T-cell (primary cell): ENCODE measurements around the gene DOCK11. TPM values are rescaled to one million over a fixed set of nuclear protein-coding genes. Genes with fewer than 3 reads are reported as not detected.

Source experiments
- ATAC-seq, 4 experiments: fragments of 200-7000 bp in 3 of 4; fragments of 150-1000 bp in 1 of 4; cut with Tn5 transposase; replicated peaks in 1 of 4; 1 replicate in 3 of 4; 2 replicates in 1 of 4; pipeline ENCODE4 v1.10.0; 2021; ENCODE audit warnings: moderate library complexity in 3 of 4, mild to moderate bottlenecking in 2 of 4, moderate number of reproducible peaks in 1 of 4
- CTCF ChIA-PET, 2 donors: fragments of 300-600 bp; sonication (Branson Sonifier 250); formaldehyde crosslinking; loops; one replicate each; lab custom pipeline; 2022; ENCODE audit warnings: antibody characterized with exemption in 2 of 2; lab: Charles Lee
- POLR2A ChIA-PET, 2 donors: fragments of 300-600 bp; sonication (Branson Sonifier 250); formaldehyde crosslinking; loops; one replicate each; lab custom pipeline; 2022; ENCODE audit warnings: antibody characterized with exemption in 2 of 2; lab: Charles Lee
- DNase-seq, 35 experiments: peaks; one replicate each; pipeline versions ENCODE4 v3.0.0 to v3.0.0-alpha.2; 2013 to 2023
- H3K27ac ChIP-seq: one replicate; pipeline ENCODE4 v1.5.1; 2013; ENCODE audit warnings: low read length
- H3K27me3 ChIP-seq, 2 experiments: replicated peaks in 1 of 2; 1 replicate in 1 of 2; 2 replicates in 1 of 2; pipeline versions ENCODE4 v1.6.1 to v1.7.0; 2013; ENCODE audit warnings: low read length in 1 of 2, mixed read lengths in 1 of 2; ENCODE audit not compliant: control insufficient read depth in 2 of 2, insufficient read depth in 2 of 2; ENCODE audit errors: extremely low read depth in 1 of 2
- H3K36me3 ChIP-seq, 2 donors: 1 replicate in 1 of 2; 2 replicates in 1 of 2; pipeline versions ENCODE4 v1.6.1 to v1.7.0; 2013; ENCODE audit warnings: low read length in 1 of 2; ENCODE audit not compliant: control insufficient read depth in 2 of 2, insufficient read depth in 1 of 2; ENCODE audit errors: extremely low read depth in 1 of 2
- H3K4me1 ChIP-seq, 2 experiments: 1 replicate in 1 of 2; 2 replicates in 1 of 2; pipeline versions ENCODE4 v1.6.1 to v1.7.0; 2013; ENCODE audit warnings: low read length in 2 of 2, mixed read lengths in 1 of 2; ENCODE audit not compliant: insufficient read depth in 2 of 2, control insufficient read depth in 1 of 2; ENCODE audit errors: extremely low read depth in 1 of 2
- H3K4me3 ChIP-seq, 2 donors: 1 replicate in 1 of 2; 2 replicates in 1 of 2; pipeline versions ENCODE4 v1.5.1 to v1.7.0; 2013; ENCODE audit warnings: mild to moderate bottlenecking in 2 of 2, low read length in 1 of 2, moderate library complexity in 1 of 2; ENCODE audit not compliant: control insufficient read depth in 1 of 2; ENCODE audit errors: extremely low read depth in 1 of 2
- H3K9me3 ChIP-seq: 2 replicates; pipeline ENCODE4 v1.7.0; 2013
- H3K27ac Mint-ChIP-seq, 2 donors: one replicate each; pipeline ENCODE4 v1.8.0; 2020 to 2021; ENCODE audit warnings: mild to moderate bottlenecking in 2 of 2, mixed read lengths in 2 of 2
- H3K27me3 Mint-ChIP-seq, 2 donors: one replicate each; pipeline ENCODE4 v1.8.0; 2021 to 2022; ENCODE audit warnings: mixed read lengths in 2 of 2
- H3K36me3 Mint-ChIP-seq: one replicate; pipeline ENCODE4 v1.8.0; 2021; ENCODE audit warnings: mixed read lengths
- H3K4me1 Mint-ChIP-seq, 3 donors: one replicate each; pipeline ENCODE4 v1.8.0; 2020 to 2022; ENCODE audit warnings: mixed read lengths in 3 of 3, mild to moderate bottlenecking in 1 of 3
- H3K4me3 Mint-ChIP-seq, 3 donors: one replicate each; pipeline ENCODE4 v1.8.0; 2020 to 2022; ENCODE audit warnings: mild to moderate bottlenecking in 3 of 3, mixed read lengths in 3 of 3, moderate library complexity in 3 of 3
- H3K9me3 Mint-ChIP-seq, 3 donors: one replicate each; pipeline ENCODE4 v1.8.0; 2020 to 2022; ENCODE audit warnings: mixed read lengths in 3 of 3
- WGBS: methylation state at CpG from one replicate; pipeline ENCODE4 v1.1.5; 2013; ENCODE audit warnings: missing lambda C conversion rate; ENCODE audit not compliant: insufficient coverage; 5-methylcytosine and 5-hydroxymethylcytosine counted together
- total RNA-seq, 35 experiments: library from RNA in 6 of 35; stranded (reverse) in 6 of 35; fragments of 120-200 nt in 1 of 35; gene quantifications; one replicate each; pipeline versions ENCODE4 v1.2.1 to v1.2.4 and lab custom pipeline; 2013 to 2026

DOCK11 gene
- total RNA-seq, 5 donors from 2014 or later (not counting 1 experiment from before 2014, with no cell fraction given) = 90.7 to 102 (median 94.5) TPM

DNA sequence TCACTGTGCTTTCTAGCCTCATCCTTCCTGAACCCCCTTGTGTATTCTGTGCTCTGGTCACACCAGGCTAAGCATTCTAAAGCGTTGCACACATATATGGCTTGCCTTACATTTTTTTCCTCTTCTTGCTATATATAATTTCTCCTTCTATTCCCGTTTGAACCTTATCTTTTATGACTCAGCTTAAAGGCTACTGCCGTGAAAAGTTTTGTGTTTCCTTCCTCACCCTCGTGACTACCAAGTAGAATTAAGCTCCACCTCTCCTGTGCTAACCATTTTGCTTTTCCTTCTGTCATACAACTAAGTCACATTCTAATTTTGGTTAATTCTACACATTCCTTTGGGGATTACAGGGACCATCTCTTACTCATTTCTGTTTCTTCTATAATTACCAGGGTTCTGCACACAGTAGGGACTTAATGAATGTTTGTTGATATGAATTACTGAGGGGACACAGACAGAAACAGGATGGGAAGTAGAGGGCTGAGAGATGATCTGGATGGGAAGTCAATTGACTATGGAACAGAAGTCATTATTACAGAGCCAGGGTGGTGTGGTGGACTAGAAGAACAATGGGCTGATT lies 67.1 kb downstream of the DOCK11 start:
- Mint-ChIP-seq H3K4me1 (peaks cover 6 to 32% (median 13%) of the 10 kb centered on the region in 3 donors), H3K9me3 (no peaks in the 10 kb centered on the region), H3K27ac (peak overlapping the region; percentile 23 to 78), H3K27me3 (no peaks in the 10 kb centered on the region), H3K36me3 (peaks cover 21% of the 10 kb centered on the region), H3K4me3 (no peak overlapping the region)
- Histone ChIP-seq H3K27me3 (no peaks in the 10 kb centered on the region), H3K4me1 (no peaks in the 10 kb centered on the region), H3K36me3 (peaks cover 0 to 55% of the 10 kb centered on the region in 2 donors), H3K4me3 (no peak overlapping the region), H3K9me3 (no peaks in the 10 kb centered on the region), H3K27ac (no peak overlapping the region)
- ATAC-seq (peak in 1 of 4 experiments; percentile 20), DNase-seq (no peak)
- ChIA-PET POLR2A (interaction anchor here in 1 of 2 donors (0.6 kb wide), 1 partner anchor 34 kb away, joined by 3 read pairs; no protein-coding TSS in a partner anchor), CTCF (interaction anchor here (0.6 to 0.7 kb wide), 2 partner anchors 103 to 271 kb away, joined by 3 to 7 read pairs; no protein-coding TSS in a partner anchor)
- 52% methylated on average over 3 of the region's 4 CpGs for WGBS

DNA sequence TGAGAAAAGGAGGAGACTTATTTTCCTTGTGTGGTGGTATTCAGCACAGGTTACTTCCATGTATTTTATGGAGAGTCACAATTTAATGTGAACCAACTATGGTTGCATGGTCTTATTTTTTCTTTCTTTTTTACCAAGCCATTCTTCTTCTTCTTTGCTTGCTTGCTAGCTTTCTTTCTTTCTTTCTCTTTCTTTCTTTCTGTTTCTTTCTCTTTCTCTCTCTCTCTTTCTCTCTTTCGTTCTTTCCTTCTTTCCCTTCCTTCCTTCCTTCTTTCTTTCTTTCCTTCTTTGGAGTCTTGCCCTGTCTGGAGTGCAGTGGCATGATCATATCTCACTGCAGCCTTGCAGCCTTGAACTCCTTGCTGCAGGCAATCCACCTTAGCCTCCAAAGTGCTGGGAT lies 68.9 kb downstream of the DOCK11 start:
- CTCF ChIA-PET = no interaction called here
- H3K4me3 Mint-ChIP-seq = no peak overlapping the region
- no peaks in the 10 kb centered on the region for H3K9me3 Mint-ChIP-seq
- H3K4me3 ChIP-seq = no peak overlapping the region
- WGBS = no CpG with 5 or more reads among the region's 1 CpG
- POLR2A ChIA-PET = no interaction called here
- peaks cover 0 to 54% of the 10 kb centered on the region in 2 donors for H3K36me3 ChIP-seq
- no peak for DNase-seq
- H3K27ac ChIP-seq = no peak overlapping the region
- peaks cover 26% of the 10 kb centered on the region for H3K36me3 Mint-ChIP-seq
- peaks cover 6 to 29% (median 9%) of the 10 kb centered on the region in 3 donors for H3K4me1 Mint-ChIP-seq
- H3K27me3 Mint-ChIP-seq = no peaks in the 10 kb centered on the region
- H3K4me1 ChIP-seq = no peaks in the 10 kb centered on the region
- H3K27ac Mint-ChIP-seq = peak overlapping the region; percentile 36 to 71
- H3K9me3 ChIP-seq = no peaks in the 10 kb centered on the region
- ATAC-seq = no peak
- no peaks in the 10 kb centered on the region for H3K27me3 ChIP-seq

DNA sequence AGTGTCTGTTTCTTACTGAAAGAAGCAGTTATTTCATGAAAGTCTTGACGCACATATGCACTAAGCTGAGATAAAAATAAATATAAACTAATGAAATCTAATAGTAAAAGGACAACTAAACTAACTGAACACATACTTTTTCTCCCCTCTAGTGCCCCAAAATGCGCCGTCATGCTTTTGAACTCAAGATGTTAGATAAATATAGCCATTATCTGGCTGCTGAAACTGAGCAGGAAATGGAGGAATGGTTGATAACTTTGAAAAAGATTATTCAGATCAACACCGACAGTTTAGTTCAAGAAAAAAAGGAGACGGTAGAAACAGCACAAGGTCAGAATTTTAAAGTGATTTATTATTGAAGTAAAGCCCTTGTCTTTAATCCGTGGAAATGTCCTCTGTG lies 70.2 kb downstream of the DOCK11 start:
- H3K27me3 Mint-ChIP-seq = no peaks in the 10 kb centered on the region
- peaks cover 6 to 26% (median 9%) of the 10 kb centered on the region in 3 donors for H3K4me1 Mint-ChIP-seq
- H3K27ac ChIP-seq = no peak overlapping the region
- ChIA-PET CTCF (no interaction called here), POLR2A (no interaction called here)
- 63% methylated on average over 2 of the region's 6 CpGs for WGBS
- H3K9me3 ChIP-seq = no peaks in the 10 kb centered on the region
- peak overlapping the region; percentile 15 to 49 for H3K27ac Mint-ChIP-seq
- peaks cover 36% of the 10 kb centered on the region for H3K36me3 Mint-ChIP-seq
- no peaks in the 10 kb centered on the region for H3K9me3 Mint-ChIP-seq
- no peak for ATAC-seq
- H3K4me3 Mint-ChIP-seq = no peak overlapping the region
- DNase-seq = no peak
- no peaks in the 10 kb centered on the region for H3K27me3 ChIP-seq
- no peaks in the 10 kb centered on the region for H3K4me1 ChIP-seq
- peaks cover 0 to 58% of the 10 kb centered on the region in 2 donors for H3K36me3 ChIP-seq
- no peak overlapping the region for H3K4me3 ChIP-seq

DNA sequence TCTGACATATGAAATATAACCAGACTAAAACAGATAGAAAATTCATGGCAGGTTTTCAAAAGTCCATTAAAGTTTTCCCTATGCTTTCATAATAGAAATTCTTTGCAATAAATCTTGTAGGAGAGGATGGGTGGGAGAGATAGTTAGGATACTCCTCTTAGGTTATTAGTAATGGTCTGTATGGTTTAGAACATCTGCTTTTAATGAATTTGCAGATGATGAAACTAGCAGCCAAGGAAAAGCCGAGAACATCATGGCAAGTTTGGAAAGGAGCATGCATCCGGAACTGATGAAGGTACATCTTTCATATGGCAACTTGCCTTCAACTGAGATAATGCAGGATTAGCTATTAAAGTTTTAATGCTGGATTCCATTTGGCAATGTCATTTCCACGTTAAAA lies 70.7 kb downstream of the DOCK11 start:
- CTCF ChIA-PET = no interaction called here
- H3K9me3 Mint-ChIP-seq = no peaks in the 10 kb centered on the region

DNA sequence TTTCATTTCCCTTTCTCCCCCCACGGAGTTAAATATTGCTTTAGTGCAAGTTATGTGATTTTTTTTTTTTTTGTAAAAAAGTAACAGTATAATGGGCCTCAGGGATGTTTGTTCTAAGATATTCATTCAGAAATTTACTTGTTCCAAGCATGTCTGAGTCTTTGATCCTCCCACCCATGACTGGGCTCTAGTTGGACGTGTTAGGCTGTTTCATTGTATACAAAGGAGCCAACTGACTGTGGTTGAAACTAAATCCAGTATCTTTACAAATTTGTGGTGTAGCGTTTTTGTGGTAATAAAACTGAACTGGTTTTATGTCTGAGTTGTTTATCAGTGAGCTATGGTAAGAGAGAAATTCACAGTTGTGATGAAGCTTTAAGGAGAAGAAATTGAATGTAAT lies 74.1 kb downstream of the DOCK11 start:
- Mint-ChIP-seq H3K4me1 (peaks cover 0 to 12% (median 2%) of the 10 kb centered on the region in 3 donors), H3K36me3 (peaks cover 32% of the 10 kb centered on the region), H3K27ac (peak overlapping the region in 1 of 2 donors; percentile 49), H3K27me3 (no peaks in the 10 kb centered on the region), H3K9me3 (no peaks in the 10 kb centered on the region), H3K4me3 (no peak overlapping the region)
- Histone ChIP-seq H3K27me3 (no peaks in the 10 kb centered on the region), H3K27ac (no peak overlapping the region), H3K9me3 (no peaks in the 10 kb centered on the region), H3K4me1 (no peaks in the 10 kb centered on the region), H3K4me3 (no peak overlapping the region), H3K36me3 (peaks cover 0 to 62% of the 10 kb centered on the region in 2 donors)
- WGBS = no CpG with 5 or more reads among the region's 3 CpGs
- no peak for ATAC-seq
- ChIA-PET CTCF (interaction anchor here in 1 of 2 donors (0.7 to 0.9 kb wide), 2 partner anchors 30 to 115 kb away, joined by 3 read pairs; no protein-coding TSS in a partner anchor), POLR2A (no interaction called here)
- no peak for DNase-seq

More for the DNA sequence above, 70.7 kb downstream of the DOCK11 start:
- no peak for DNase-seq
- Histone ChIP-seq H3K9me3 (no peaks in the 10 kb centered on the region), H3K36me3 (peaks cover 0 to 58% of the 10 kb centered on the region in 2 donors), H3K4me1 (no peaks in the 10 kb centered on the region), H3K27me3 (no peaks in the 10 kb centered on the region), H3K27ac (no peak overlapping the region), H3K4me3 (no peak overlapping the region)
- ATAC-seq = no peak
- no CpG with 5 or more reads among the region's 3 CpGs for WGBS
- H3K36me3 Mint-ChIP-seq = peaks cover 40% of the 10 kb centered on the region
- H3K4me3 Mint-ChIP-seq = no peak overlapping the region
- peak overlapping the region; percentile 20 to 23 for H3K27ac Mint-ChIP-seq
- H3K27me3 Mint-ChIP-seq = no peaks in the 10 kb centered on the region
- H3K4me1 Mint-ChIP-seq = peaks cover 6 to 26% (median 9%) of the 10 kb centered on the region in 3 donors
- POLR2A ChIA-PET = no interaction called here

DNA sequence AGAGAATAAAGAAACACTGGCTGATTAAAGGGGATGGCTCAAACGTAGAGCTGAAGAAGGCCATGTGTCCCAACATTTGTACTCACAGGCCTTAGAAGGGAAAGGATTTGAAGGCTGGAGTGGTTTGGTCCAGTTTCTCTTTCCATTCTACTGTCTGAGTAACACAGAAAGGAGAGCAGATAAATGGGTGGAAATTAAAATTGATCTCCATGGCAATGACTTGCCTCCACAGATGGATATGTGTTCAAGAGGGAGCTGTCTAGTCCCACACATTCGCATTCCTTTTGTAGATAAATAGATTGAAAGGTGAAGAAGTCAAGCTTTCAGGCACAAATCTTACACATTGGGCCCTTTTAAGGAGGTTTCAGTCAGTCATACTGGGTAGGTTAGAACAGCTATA lies 74.6 kb downstream of the DOCK11 start:
- WGBS = no CpG with 5 or more reads among the region's 2 CpGs
- DNase-seq (no peak), ATAC-seq (no peak)
- Mint-ChIP-seq H3K27ac (peak overlapping the region in 1 of 2 donors; percentile 49), H3K36me3 (peaks cover 32% of the 10 kb centered on the region), H3K4me3 (no peak overlapping the region), H3K27me3 (no peaks in the 10 kb centered on the region), H3K9me3 (no peaks in the 10 kb centered on the region), H3K4me1 (peaks cover 0 to 12% (median 0%) of the 10 kb centered on the region in 3 donors)
- Histone ChIP-seq H3K4me1 (no peaks in the 10 kb centered on the region), H3K27me3 (no peaks in the 10 kb centered on the region), H3K27ac (no peak overlapping the region), H3K9me3 (no peaks in the 10 kb centered on the region), H3K36me3 (peaks cover 0 to 58% of the 10 kb centered on the region in 2 donors), H3K4me3 (no peak overlapping the region)
- ChIA-PET POLR2A (no interaction called here), CTCF (interaction anchor here (0.5 to 0.9 kb wide), 4 partner anchors 30 to 116 kb away, joined by 3 to 5 read pairs (median 4); no protein-coding TSS in a partner anchor)
